Psoas muscle (tissue), 8 donors: ENCODE measurements around the gene MYO3B. TPM values are rescaled to one million over a fixed set of nuclear protein-coding genes. Genes with fewer than 3 reads are reported as not detected.
"Not testable (repeated sequence)": the region's sequence is repeated elsewhere in the genome, so short reads cannot be mapped to it uniquely, and the experiment has no call there.

ENCODE experiments used
- ATAC-seq, 4 donors: fragments of 200-7000 bp; cut with Tn5 transposase; one replicate each; pipeline ENCODE4 v1.9.1; 2020; ENCODE audit warnings: moderate library complexity in 3 of 4, mild to moderate bottlenecking in 2 of 4
- DNase-seq, 2 donors: peaks; one replicate each; pipeline ENCODE4 v3.0.0-alpha.2; 2020
- H3K27ac ChIP-seq: fragments of 200-600 bp; one replicate; pipeline ENCODE4 v1.8.0; 2022
- H3K27me3 ChIP-seq, 3 donors: fragments of 200-600 bp in 1 of 3; one replicate each; pipeline versions ENCODE4 v1.6.1 to v1.8.0; 2013 to 2022; ENCODE audit warnings: low read length in 2 of 3, mild to moderate bottlenecking in 2 of 3, moderate library complexity in 1 of 3; ENCODE audit not compliant: insufficient read depth in 3 of 3
- H3K36me3 ChIP-seq, 2 donors: fragments of 200-600 bp in 1 of 2; one replicate each; pipeline versions ENCODE4 v1.6.1 to v1.8.0; 2013 to 2022; ENCODE audit warnings: low read depth in 1 of 2, mild to moderate bottlenecking in 1 of 2, moderate library complexity in 1 of 2; ENCODE audit not compliant: insufficient read depth in 1 of 2
- H3K4me1 ChIP-seq: fragments of 200-600 bp; one replicate; pipeline ENCODE4 v1.8.0; 2022
- H3K4me3 ChIP-seq: fragments of 200-600 bp; one replicate; pipeline ENCODE4 v1.8.0; 2022; ENCODE audit warnings: mild to moderate bottlenecking
- H3K9me3 ChIP-seq: fragments of 200-600 bp; one replicate; pipeline ENCODE4 v1.8.0; 2022
- whole genome bisulfite sequencing, 3 donors: extraction: QIAGEN DNeasy Blood & Tissue Kit; methylation state at CpG; one replicate each; pipeline versions ENCODE4 v1.1.6 to v1.1.7; 2013; 5-methylcytosine and 5-hydroxymethylcytosine counted together
- intact Hi-C, 2 donors: fragments of 100-400 bp; cut with DNase I; formaldehyde crosslinking; loops; one replicate each; pipeline versions ENCODE4 v1.11.0 to v1.14.2; 2022
- polyA plus RNA-seq, 3 donors: library from polyadenylated mRNA; stranded (reverse); fragments of 200-250 nt; gene quantifications; one replicate each; pipeline ENCODE4 v1.2.3, GENCODE V29; 2013
- total RNA-seq, 4 donors: library from RNA; stranded (reverse); fragmentation: NEBNext Ultra II Directional in 2 of 4; extraction: Animal tissue kit (Norgen Biotek cat#: 25700) in 2 of 4; gene quantifications; one replicate each; pipeline versions ENCODE4 v1.2.1 to v1.2.4, GENCODE V29; 2021 to 2023
- TF ChIP-seq, protein P1 (sequence below): fragments of 200-600 bp; IDR thresholded peaks from one replicate; pipeline ENCODE4 v1.8.0; 2022; ENCODE audit warnings: antibody characterized with exemption
- donor health status: healthy with polysubstance abuse.
- donor health status: DM: no; HTN: no; CAD: no; lungs with moderate emphysema.
- donor health status: Bipolar disorder and iron deficiency.
- donor health status: healthy.
- donor health status: DM: yes; HTN: yes; CAD: no.
- donor health status: DM: no; HTN: no; CAD: no.
- donor health status: DM: no; HTN: no; CAD: no.
- donor health status: DM: yes; HTN: yes; CAD: no.

MYO3B gene
- total and polyA plus RNA-seq, 7 donors: 0.04 to 0.32 TPM; not detected in 5

GRCh38 chr2:170344663-170345346, 166.9 kb downstream of the MYO3B start:
- peaks cover 0 to 1% (median 0%) of the 10 kb centered on the region in 3 donors for H3K27me3 ChIP-seq
- DNase-seq (no peak), ATAC-seq (no peak)
- 85 to 90% (median 87%) methylated on average over 3 of the region's 3 CpGs for WGBS, 3 donors
- intact Hi-C loops: no loop called here
- H3K4me1 ChIP-seq: no peaks in the 10 kb centered on the region
- H3K36me3 ChIP-seq: no peaks in the 10 kb centered on the region
- H3K9me3 ChIP-seq: no peaks in the 10 kb centered on the region
- TF ChIP-seq, protein P1, sequence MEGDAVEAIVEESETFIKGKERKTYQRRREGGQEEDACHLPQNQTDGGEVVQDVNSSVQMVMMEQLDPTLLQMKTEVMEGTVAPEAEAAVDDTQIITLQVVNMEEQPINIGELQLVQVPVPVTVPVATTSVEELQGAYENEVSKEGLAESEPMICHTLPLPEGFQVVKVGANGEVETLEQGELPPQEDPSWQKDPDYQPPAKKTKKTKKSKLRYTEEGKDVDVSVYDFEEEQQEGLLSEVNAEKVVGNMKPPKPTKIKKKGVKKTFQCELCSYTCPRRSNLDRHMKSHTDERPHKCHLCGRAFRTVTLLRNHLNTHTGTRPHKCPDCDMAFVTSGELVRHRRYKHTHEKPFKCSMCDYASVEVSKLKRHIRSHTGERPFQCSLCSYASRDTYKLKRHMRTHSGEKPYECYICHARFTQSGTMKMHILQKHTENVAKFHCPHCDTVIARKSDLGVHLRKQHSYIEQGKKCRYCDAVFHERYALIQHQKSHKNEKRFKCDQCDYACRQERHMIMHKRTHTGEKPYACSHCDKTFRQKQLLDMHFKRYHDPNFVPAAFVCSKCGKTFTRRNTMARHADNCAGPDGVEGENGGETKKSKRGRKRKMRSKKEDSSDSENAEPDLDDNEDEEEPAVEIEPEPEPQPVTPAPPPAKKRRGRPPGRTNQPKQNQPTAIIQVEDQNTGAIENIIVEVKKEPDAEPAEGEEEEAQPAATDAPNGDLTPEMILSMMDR: no peak
- H3K27ac ChIP-seq: no peak overlapping the region
- no peak overlapping the region for H3K4me3 ChIP-seq

- WGBS, 3 donors: 76 to 78% (median 78%) methylated on average over 2 of the region's 2 CpGs
- TF ChIP-seq, protein P1: no peak
- intact Hi-C loops: no loop called here
These were observed 167.7 kb downstream of the MYO3B start for GRCh38 chr2:170345607-170346006.

DNA sequence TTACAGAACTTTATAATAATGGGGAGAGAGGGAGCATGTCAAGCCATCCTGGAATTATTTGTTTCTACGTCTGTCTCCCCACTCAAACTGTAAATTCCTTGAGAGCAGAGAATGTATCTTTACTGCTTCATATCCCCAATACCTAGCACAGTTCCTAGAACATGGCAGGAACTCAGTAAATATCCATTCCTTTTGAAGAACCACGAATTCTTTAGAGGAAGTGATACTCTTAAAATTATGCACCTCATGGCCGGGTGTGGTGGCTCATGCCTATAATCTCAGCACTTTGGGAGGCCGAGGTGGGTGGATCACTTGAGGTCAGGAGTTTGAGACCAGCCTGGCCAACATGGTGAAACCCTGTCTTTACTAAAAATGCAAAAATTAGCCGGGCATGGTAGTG, 171.3 kb downstream of the MYO3B start:
- ATAC-seq, H3K27ac ChIP-seq, H3K9me3 ChIP-seq, H3K36me3 ChIP-seq, DNase-seq, intact Hi-C loops, H3K4me3 ChIP-seq, H3K27me3 ChIP-seq, H3K4me1 ChIP-seq: not testable (repeated sequence)
- 63 to 76% (median 66%) methylated on average over 5 of the region's 5 CpGs for WGBS, 3 donors

More at GRCh38 chr2:170345607-170346006, 167.7 kb downstream of the MYO3B start:
- Histone ChIP-seq H3K4me3 (no peak overlapping the region), H3K27me3 (peaks cover 0 to 1% (median 0%) of the 10 kb centered on the region in 3 donors), H3K4me1 (no peaks in the 10 kb centered on the region), H3K36me3 (no peaks in the 10 kb centered on the region), H3K9me3 (no peaks in the 10 kb centered on the region), H3K27ac (no peak overlapping the region)
- DNase-seq (no peak), ATAC-seq (no peak)

GRCh38 chr2:170350929-170351826, 173.2 kb downstream of the MYO3B start:
- Histone ChIP-seq H3K9me3 (no peaks in the 10 kb centered on the region), H3K4me3 (no peak overlapping the region), H3K36me3 (no peaks in the 10 kb centered on the region), H3K4me1 (no peaks in the 10 kb centered on the region), H3K27me3 (no peaks in the 10 kb centered on the region), H3K27ac (no peak overlapping the region)
- no peak for ATAC-seq
- TF ChIP-seq, protein P1: no peak
- 60 to 69% (median 69%) methylated on average over 4 of the region's 4 CpGs for WGBS, 3 donors
- intact Hi-C loops: no loop called here
- no peak for DNase-seq

GRCh38 chr2:170353723-170354122, 175.8 kb downstream of the MYO3B start:
- TF ChIP-seq, protein P1: no peak
- Histone ChIP-seq H3K4me3 (no peak overlapping the region), H3K9me3 (no peaks in the 10 kb centered on the region), H3K36me3 (no peaks in the 10 kb centered on the region), H3K27ac (no peak overlapping the region), H3K4me1 (no peaks in the 10 kb centered on the region), H3K27me3 (no peaks in the 10 kb centered on the region)
- no peak for ATAC-seq
- 76 to 81% (median 81%) methylated on average over 2 of the region's 2 CpGs for WGBS, 3 donors
- intact Hi-C loops: no loop called here
- no peak for DNase-seq
